ENCODE results near the gene REM2. TPM values are rescaled to one million over a fixed set of nuclear protein-coding genes. Genes with fewer than 3 reads are reported as not detected.
A peak's percentile ranks its signal among the peaks of the same experiment; 100 is the strongest.

Gene REM2
- total and polyA plus RNA-seq, 8 donors = 0.12 to 1.2 (median 0.87) TPM; not detected in 3

DNA sequence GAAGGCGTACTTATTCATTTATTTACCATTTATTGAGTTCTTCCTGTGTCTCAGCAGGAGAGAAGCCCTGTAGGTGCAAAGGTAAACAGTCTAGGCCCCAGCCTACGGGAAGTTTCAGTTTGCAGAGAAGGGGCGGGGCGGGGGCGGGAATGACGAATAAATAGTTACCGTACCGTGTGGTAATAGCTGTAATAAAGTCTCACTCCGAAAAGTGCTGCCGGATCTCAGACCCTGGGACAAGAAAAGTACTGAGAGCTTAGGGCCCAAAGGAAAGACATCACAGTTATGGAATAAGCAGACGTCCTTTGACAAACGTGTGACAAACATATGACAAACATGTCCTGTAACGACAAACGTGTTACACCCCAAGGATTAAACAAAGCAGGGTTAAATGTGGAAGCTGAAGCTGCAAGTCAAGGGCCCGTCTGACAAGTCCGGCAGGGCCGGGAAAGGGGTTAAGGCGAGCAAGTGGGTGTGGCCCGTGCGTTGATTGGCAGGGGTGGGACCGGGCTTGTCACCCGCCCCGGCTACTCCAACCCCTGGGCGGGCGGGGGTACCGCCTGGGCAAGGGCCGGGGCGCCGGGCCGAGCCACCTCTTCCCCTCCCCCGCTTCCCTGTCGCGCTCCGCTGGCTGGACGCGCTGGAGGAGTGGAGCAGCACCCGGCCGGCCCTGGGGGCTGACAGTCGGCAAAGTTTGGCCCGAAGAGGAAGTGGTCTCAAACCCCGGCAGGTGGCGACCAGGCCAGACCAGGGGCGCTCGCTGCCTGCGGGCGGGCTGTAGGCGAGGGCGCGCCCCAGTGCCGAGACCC is 11.6 kb upstream of the REM2 start, which contains the start of gene LRP10:
LRP10 (plus strand) TSS at position 517 of the 809 bp plus-strand sequence. CDS start 564 bp downstream, outside the sequence.
- Histone ChIP-seq H3K9me3 (no peaks in the 10 kb centered on the region), H3K27ac (peak within 1 kb of the TSS; percentile 94 to 100 (median 99)), H3K36me3 (peaks cover 25 to 34% (median 34%) of the 10 kb centered on the region in 4 donors), H3K4me1 (peaks cover 25 to 59% (median 46%) of the 10 kb centered on the region in 4 donors), H3K4me3 (peak within 1 kb of the TSS; percentile 70 to 99 (median 92)), H3K27me3 (no peaks in the 10 kb centered on the region)
- 0 to 2% (median 0%) methylated on average over 23 to 50 of the region's 50 CpGs for WGBS, 5 donors
- intact Hi-C loops (cut with DNase I; ENCODE audit: low total_unique reads) = no loop called here
- TF ChIP-seq, protein P1, sequence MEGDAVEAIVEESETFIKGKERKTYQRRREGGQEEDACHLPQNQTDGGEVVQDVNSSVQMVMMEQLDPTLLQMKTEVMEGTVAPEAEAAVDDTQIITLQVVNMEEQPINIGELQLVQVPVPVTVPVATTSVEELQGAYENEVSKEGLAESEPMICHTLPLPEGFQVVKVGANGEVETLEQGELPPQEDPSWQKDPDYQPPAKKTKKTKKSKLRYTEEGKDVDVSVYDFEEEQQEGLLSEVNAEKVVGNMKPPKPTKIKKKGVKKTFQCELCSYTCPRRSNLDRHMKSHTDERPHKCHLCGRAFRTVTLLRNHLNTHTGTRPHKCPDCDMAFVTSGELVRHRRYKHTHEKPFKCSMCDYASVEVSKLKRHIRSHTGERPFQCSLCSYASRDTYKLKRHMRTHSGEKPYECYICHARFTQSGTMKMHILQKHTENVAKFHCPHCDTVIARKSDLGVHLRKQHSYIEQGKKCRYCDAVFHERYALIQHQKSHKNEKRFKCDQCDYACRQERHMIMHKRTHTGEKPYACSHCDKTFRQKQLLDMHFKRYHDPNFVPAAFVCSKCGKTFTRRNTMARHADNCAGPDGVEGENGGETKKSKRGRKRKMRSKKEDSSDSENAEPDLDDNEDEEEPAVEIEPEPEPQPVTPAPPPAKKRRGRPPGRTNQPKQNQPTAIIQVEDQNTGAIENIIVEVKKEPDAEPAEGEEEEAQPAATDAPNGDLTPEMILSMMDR (IDR thresholded peaks at IDR 0.05) = no peak
- TF ChIP-seq POLR2A (IDR thresholded peaks at IDR 0.05) = peak in 1 of 4 donors; percentile 38
- no peak for TF ChIP-seq EP300 (IDR thresholded peaks at IDR 0.05)
- TF ChIP-seq POLR2AphosphoS5 (IDR thresholded peaks at IDR 0.05) = peak; percentile 4 to 82 (median 73)
- DNase-seq = peak; percentile 96 to 97

- intact Hi-C loops (cut with DNase I; ENCODE audit: low total_unique reads) = no loop called here
- no peak for TF ChIP-seq POLR2A (IDR thresholded peaks at IDR 0.05)
- no peak for TF ChIP-seq EP300 (IDR thresholded peaks at IDR 0.05)
- TF ChIP-seq, protein P1 (IDR thresholded peaks at IDR 0.05) = peak in 5 of 7 experiments; percentile 94 to 97 (median 95)
- peak in 2 of 3 donors; percentile 43 to 87 for TF ChIP-seq POLR2AphosphoS5 (IDR thresholded peaks at IDR 0.05)
- Histone ChIP-seq H3K36me3 (peaks cover 33 to 42% (median 42%) of the 10 kb centered on the region in 4 donors), H3K27ac (peak overlapping the region; percentile 94 to 100 (median 99)), H3K4me3 (peak overlapping the region; percentile 70 to 99 (median 92)), H3K4me1 (peaks cover 25 to 65% (median 48%) of the 10 kb centered on the region in 4 donors), H3K9me3 (no peaks in the 10 kb centered on the region), H3K27me3 (no peaks in the 10 kb centered on the region)
- WGBS, 5 donors = 0 to 1% (median 0%) methylated on average over 26 to 45 of the region's 45 CpGs
- DNase-seq = peak; percentile 90 to 95
These were observed 10.8 kb upstream of the REM2 start for GRCh38 chr14:22872033-22872832.

GRCh38 chr14:22872833-22873520 is 10.0 kb upstream of the REM2 start:
- H3K27me3 ChIP-seq = no peaks in the 10 kb centered on the region
- H3K4me1 ChIP-seq = peaks cover 25 to 66% (median 48%) of the 10 kb centered on the region in 4 donors
- H3K4me3 ChIP-seq = peak overlapping the region; percentile 70 to 99 (median 92)
- WGBS, 5 donors = 33 to 39% (median 36%) methylated on average over 9 to 10 of the region's 10 CpGs
- H3K36me3 ChIP-seq = peaks cover 40 to 50% (median 49%) of the 10 kb centered on the region in 4 donors
- TF ChIP-seq, protein P1 (IDR thresholded peaks at IDR 0.05) = peak in 1 of 7 experiments; percentile 10
- TF ChIP-seq POLR2AphosphoS5 (IDR thresholded peaks at IDR 0.05) = no peak
- no peaks in the 10 kb centered on the region for H3K9me3 ChIP-seq
- intact Hi-C loops (cut with DNase I; ENCODE audit: low total_unique reads) = no loop called here
- no peak for DNase-seq
- peak overlapping the region; percentile 94 to 100 (median 99) for H3K27ac ChIP-seq

Measured in stomach (tissue), 9 donors.